ENCODE measurements around the gene NHSL1. TPM values are rescaled to one million over a fixed set of nuclear protein-coding genes. Genes with fewer than 3 reads are reported as not detected.

NHSL1 gene
- total RNA-seq = 88.2 TPM
- long read RNA-seq, partial matches to known transcripts = 46 of 75 reads
- long read RNA-seq, other reads (novel, unspliced or antisense) = 27 of 75 reads

DNA sequence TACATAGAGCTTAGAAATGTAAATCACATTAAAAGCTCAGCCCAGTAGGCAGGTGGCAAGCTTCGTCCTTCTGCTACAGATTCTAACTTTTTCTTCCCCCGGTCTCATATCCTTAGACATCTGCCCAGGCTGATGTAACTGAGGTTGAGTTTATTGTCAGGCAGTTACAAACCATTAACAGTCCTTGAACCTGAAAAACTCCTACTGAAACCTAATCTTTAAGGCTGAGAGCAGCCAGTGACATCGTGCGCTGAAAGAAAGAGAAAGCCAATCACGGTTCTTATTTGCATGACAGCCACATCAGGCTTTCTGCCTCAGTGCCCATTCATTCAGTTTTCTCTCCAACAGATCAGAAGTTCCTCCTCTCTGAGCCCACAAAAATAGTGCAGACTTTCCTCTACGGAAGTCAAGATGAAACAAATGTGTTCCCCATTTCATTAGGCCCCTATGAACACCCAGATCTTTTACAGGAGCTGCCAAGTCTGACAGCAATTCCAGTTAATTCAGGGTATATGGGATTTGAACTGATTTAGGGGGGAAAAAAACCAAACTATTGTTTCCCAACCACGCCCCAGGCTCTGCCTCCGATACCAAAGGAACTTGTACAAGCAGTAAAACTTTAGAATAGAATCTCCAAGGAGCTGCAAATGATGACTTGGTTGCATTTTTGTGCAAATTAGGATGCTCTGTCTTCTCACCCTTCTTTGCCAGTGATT is at the start of gene NHSL1:
Gene NHSL1, minus strand, starts transcription at position 192 of the 716 bp plus-strand sequence. CDS start 204 bp downstream, outside the sequence.
- intact Hi-C loops (cut with DNase I) = no loop called here

DNA sequence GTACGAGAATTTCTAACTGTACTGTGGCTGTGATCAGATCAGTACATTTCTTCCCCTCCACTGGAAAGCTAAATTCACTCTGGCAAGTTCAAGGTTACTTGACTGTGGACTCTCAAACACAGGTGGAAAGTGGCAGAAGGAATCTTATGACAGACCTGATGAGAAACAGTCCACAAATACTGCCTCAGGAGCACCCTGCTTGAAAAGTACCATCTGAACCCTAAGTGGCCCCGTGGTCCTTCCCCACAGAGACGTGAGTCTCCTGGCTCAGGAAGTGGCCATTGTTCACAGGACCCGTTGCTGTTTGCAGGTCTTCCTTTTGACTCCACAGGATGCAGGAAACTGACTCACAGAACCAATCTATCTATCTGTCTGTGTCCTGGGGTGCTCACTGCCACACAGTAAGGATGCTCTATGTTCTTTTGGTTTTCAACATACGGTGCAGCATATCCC is 47.5 kb upstream of the NHSL1 start:
- DNase-seq (ENCODE audit: low spot score) = no peak
- intact Hi-C loops (cut with DNase I) = no loop called here

More for the DNA sequence above, at the start of gene NHSL1:
- DNase-seq (ENCODE audit: low spot score) = no peak

GRCh38 chr6:138545621-138545980 is 46.3 kb upstream of the NHSL1 start:
- DNase-seq (ENCODE audit: low spot score) = peak; percentile 91
- intact Hi-C loops (cut with DNase I) = no loop called here

- no peak for DNase-seq (ENCODE audit: low spot score)
- intact Hi-C loops (cut with DNase I) = no loop called here
Observed at GRCh38 chr6:138544501-138544900, 45.2 kb upstream of the NHSL1 start.

DNA sequence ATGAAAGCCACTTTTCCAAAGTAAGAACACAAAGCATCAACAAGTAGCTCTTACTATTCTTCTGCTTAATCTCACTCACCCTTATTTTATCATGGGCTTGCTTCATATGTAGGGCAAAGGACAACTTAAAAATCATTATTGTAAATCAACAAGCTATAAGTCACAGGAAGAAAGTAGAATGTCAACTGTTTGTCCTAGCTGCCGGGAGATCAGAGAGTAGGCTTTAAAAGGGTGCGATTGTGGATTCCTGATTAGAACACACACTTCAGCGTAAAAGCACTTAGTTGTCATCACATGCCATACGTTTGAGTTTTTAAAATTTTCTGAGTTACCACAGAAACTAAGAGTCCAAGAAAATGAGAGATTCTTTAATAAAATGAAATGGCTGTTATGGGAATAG is 44.4 kb upstream of the NHSL1 start:
- intact Hi-C loops (cut with DNase I) = no loop called here
- no peak for DNase-seq (ENCODE audit: low spot score)

DNA sequence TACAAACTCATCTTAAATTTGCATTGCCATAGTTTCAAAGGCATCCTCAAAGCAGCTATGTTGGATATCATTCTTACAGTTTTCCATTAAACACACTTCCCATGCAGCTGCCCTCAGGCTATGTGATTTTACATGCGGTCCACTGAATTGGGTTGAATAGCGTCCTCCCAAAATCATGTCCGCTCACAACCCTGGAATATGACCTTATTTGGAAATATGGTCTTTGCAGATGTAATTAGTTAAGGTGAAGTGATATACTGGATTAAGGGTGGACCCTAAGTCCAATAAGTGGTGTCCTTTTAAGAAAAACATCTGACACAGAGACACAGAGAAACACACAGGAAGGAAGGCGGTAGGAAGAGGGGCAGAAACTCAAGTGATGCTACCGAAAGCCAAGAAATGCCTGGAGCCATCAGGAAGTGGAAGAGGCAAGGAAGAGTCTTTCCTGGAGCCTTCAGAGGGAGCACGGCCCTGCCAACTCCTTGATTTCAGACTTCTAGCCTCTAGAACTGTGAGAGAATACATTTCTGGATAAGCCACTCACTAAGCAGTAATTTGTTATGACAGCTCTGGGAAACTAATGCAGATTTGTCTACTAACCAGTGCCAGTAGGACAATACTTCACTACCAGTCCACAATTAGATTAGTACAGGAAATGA is 42.7 kb upstream of the NHSL1 start:
- no peak for DNase-seq (ENCODE audit: low spot score)
- intact Hi-C loops (cut with DNase I) = no loop called here

GRCh38 chr6:138540468-138540867 is 41.2 kb upstream of the NHSL1 start:
- intact Hi-C loops (cut with DNase I) = no loop called here
- DNase-seq (ENCODE audit: low spot score) = no peak

DNA sequence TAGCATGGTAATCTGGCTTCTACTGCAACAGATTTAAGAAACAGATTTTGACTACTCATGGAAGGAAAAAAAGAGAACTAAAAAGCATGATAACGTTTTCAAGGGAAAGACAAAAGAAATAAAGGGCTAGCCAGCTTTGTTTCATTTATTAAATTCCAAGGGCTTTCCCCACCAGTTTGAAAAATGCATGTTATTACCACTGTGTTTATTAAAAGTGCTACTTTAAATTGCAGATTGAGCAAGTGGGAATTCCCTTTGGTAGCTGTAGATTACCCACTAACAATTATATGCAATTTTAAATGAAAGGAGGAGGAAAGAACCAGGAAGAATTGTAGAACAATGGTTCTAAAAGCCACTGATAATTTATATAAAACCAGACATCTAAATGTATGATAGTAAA is 40.6 kb upstream of the NHSL1 start:
- intact Hi-C loops (cut with DNase I) = loop anchor here (5.0 kb wide), 1 partner anchor 32 kb away; no protein-coding TSS in a partner anchor
- no peak for DNase-seq (ENCODE audit: low spot score)

DNA sequence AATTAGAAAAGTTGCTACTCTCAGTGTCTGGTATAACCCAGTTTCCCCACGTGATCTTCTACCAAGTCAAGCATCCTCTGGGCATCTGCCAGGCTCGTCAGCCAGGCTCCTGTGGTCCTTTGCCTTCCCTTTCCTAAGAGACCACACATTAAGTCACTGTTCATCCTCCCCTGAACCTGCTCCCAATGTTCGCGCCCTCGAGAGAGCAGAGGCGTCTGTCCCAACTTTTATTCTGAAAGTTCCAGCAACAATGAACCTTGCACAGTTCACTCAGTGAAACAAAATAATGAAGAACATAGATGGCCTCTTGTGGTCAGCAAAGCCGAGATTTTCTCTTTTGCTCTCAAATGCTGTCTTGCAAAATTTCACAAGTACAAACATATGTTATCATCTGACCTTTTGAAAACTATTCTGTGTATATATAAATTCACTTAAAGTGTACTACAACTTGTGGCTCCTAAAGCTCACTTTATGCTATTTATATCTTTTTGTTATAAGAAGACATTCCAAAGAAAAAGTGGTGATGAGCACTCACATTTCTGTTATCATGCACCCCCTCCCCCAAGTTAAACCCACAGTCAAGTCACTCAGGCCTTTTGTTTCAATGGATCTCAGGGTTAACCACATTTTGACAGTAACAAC is 39.2 kb upstream of the NHSL1 start:
- DNase-seq (ENCODE audit: low spot score) = no peak

DNA sequence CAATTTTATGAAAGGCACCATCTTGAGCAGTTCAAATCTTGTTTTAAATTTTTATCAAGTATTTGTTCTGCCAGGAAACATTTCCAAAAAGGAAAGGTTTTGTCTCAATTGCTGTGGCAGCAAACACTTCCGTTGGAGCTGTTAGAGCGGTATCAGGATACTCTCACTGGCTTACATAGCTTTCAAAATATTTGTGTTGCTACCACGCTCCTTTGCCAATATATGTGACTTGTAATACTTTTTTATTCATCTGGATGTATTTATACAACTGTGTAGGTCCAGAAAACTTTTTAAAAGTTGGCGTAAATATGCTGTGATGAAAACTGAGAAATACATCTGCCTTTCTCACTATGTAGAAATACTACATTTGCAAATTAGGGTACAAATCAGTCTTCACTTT is 37.8 kb upstream of the NHSL1 start:
- intact Hi-C loops (cut with DNase I) = loop anchor here (5.0 kb wide), 1 partner anchor 35 kb away; no protein-coding TSS in a partner anchor
- no peak for DNase-seq (ENCODE audit: low spot score)

More for the DNA sequence above, 39.2 kb upstream of the NHSL1 start:
- intact Hi-C loops (cut with DNase I) = loop anchor here (5.0 kb wide), 1 partner anchor 34 kb away; no protein-coding TSS in a partner anchor

DNA sequence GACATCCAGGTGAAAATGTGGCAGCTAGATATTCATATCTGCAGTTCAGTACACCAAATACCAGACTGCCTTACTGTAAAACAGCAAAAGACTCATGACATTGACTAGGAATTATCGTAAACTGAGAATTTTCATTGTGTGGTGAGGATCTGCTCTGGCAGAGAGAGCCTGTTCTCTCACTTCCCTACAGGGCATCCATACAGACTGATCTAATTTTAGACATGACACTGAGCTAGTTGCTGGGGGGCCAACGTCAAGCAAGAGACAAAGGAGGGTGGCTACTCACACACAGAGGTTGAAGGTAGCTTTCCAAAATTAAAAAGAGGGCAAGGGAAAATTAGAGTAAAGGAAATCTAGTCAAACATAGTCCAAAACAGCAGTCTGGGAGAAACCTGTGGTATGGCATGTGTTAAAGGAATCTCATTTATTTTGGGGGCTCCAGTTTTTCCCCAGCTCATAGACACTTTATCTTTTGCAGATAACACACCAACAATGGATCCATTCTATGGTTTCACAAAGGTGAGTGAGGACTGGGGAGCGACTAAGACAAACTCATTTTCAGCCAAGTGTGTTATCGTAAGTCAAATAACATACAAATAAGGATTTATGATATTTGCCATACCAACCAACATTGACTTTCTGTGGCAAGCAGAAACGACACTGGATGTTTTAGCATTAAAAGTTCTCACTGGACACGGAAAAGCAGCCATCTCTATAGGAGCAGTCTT is 36.6 kb upstream of the NHSL1 start:
- intact Hi-C loops (cut with DNase I) = loop anchor here (5.0 kb wide), 1 partner anchor 36 kb away; no protein-coding TSS in a partner anchor

GRCh38 chr6:138533667-138534066 is 34.4 kb upstream of the NHSL1 start:
- intact Hi-C loops (cut with DNase I) = no loop called here
- DNase-seq (ENCODE audit: low spot score) = no peak

More for the DNA sequence above, 36.6 kb upstream of the NHSL1 start:
- DNase-seq (ENCODE audit: low spot score) = no peak

- no peak for DNase-seq (ENCODE audit: low spot score)
- intact Hi-C loops (cut with DNase I) = no loop called here
Observed at GRCh38 chr6:138531387-138531786, 32.1 kb upstream of the NHSL1 start.

- intact Hi-C loops (cut with DNase I) = no loop called here
Observed at GRCh38 chr6:138529478-138529877, 30.2 kb upstream of the NHSL1 start.

GRCh38 chr6:138528956-138529355 is 29.7 kb upstream of the NHSL1 start:
- DNase-seq (ENCODE audit: low spot score) = no peak
- intact Hi-C loops (cut with DNase I) = no loop called here

More at GRCh38 chr6:138529478-138529877, 30.2 kb upstream of the NHSL1 start:
- DNase-seq (ENCODE audit: low spot score) = no peak

DNA sequence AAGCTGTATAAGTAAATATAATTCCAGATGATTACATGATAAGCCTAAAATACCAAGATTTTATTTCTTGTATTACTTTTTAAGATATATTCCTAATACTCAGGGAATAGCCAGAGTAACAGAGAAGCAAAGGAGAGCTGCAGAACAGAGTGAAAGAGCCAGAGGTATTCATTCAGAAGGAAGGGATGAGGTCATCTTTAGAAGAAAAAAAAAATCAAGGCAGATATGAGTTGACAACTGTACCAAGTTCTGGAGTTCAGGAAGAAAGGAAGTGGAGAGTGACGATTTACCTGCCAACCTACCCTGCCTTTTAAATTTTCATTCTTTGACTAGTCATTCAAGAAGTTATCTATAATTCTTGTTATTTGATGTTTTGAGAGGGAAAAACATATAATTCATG is 28.8 kb upstream of the NHSL1 start:
- intact Hi-C loops (cut with DNase I) = no loop called here
- DNase-seq (ENCODE audit: low spot score) = no peak

- intact Hi-C loops (cut with DNase I) = no loop called here
- no peak for DNase-seq (ENCODE audit: low spot score)
Observed at GRCh38 chr6:138527411-138528088, 28.3 kb upstream of the NHSL1 start.

- intact Hi-C loops (cut with DNase I) = no loop called here
- no peak for DNase-seq (ENCODE audit: low spot score)
Observed at GRCh38 chr6:138526822-138527235, 27.5 kb upstream of the NHSL1 start.

DNA sequence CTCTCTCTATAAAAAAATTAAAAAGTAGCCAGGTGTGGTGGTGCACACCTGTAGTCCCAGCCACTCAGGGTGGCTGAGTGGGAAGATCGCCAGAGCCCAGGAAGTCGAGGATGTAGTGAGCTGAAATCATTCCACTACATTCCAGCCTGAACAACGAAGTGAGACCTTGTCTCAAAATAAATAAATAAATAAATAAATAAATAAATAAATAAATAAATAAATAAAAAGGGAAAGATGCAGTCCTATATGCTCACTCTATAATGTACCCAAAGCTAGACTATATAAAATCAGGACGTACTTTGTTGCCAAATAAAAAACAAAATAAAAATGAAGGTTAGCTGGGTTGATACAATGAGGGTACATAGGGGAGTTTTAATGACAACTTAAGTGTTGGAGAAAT is 26.1 kb upstream of the NHSL1 start:
- no peak for DNase-seq (ENCODE audit: low spot score)
- intact Hi-C loops (cut with DNase I) = no loop called here

Data from cardiac septum (tissue), 1 donor.